ENCODE data around the gene IL18R1. TPM values are rescaled to one million over a fixed set of nuclear protein-coding genes. Genes with fewer than 3 reads are reported as not detected.

The IL18R1 gene
- total RNA-seq, 1 donor from 2014 or later = 2.4 TPM

DNA sequence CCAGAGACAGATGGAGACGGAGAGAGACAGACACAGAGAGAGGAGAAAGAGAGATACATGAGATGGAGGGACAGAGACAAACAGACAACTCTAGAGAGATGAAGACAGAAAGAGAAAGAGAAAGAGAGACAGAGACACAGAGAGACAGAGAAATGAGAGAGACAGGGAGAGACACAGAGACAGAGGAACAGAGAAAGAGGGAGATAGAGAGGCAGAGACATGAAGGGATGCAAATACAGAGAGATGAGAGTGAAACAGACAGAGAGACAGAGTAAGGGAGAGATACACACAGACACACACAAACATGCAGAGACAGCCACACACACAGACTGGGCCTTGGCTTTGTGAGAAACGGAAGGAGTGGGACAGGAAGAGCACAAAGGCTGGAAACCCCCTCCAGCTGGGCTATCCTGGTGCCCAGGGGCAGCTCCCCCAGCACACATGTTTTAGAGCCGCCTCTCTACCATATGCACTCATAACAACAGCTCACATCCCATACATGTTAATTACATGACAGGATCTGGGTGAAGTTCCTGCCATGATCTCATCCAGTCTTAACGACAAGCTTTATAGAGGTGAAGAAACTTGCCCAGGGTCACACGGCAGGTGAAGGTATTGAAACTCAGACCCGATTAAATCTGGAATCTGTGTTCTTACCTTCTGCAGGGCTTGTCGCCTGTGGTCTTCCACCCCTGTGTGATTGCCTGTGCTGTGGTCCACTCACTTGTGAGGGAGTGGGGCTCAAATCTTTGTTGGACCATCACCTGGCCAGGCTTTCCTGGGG lies 32.4 kb downstream of the IL18R1 start:
- peaks cover 8% of the 10 kb centered on the region for H3K9me3 Mint-ChIP-seq (ENCODE audit: unreplicated experiment)

DNA sequence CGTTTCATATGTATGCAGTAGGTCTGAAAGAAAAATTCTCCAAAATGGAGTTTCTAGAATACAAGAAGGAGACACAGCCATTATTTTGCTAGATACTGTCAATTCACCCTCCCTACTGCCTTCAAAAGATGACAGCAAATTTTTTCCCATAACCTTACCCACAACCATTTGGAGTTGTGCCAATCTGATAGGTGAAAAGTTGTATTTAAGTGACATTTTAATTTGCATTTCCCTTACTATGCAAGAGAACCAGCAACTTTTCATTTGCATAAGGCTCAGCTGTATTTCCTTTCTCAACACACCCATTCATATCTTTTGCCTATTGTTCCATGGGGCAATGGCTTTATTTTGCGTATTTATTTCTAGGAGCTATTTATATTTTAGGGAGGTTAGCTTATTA lies 36.0 kb downstream of the IL18R1 start:
- Histone ChIP-seq H3K4me2 (ENCODE audit: low read length) (no peak overlapping the region), H3K27ac (ENCODE audit: low read depth, low read length) (no peak overlapping the region), H3K9ac (ENCODE audit: low read length) (no peak overlapping the region), H3K9me3 (ENCODE audit: insufficient read depth, low read depth, low read length) (no peaks in the 10 kb centered on the region), H3K36me3 (ENCODE audit: insufficient read depth, low read length) (no peaks in the 10 kb centered on the region), H4K20me1 (ENCODE audit: insufficient read depth, low read length) (no peaks in the 10 kb centered on the region), H2AFZ (ENCODE audit: low read depth, low read length) (no peak overlapping the region), H3K79me2 (ENCODE audit: insufficient read depth, low read length) (no peaks in the 10 kb centered on the region), H3K27me3 (ENCODE audit: insufficient read depth, low read length) (peaks cover 5% of the 10 kb centered on the region), H3K4me1 (ENCODE audit: insufficient read depth, low read length) (no peaks in the 10 kb centered on the region), H3K4me3 (ENCODE audit: insufficient read depth, low read depth, low read length) (no peak overlapping the region)
- TF ChIP-seq EZH2 (IDR thresholded peaks at IDR 0.05; ENCODE audit: insufficient read depth, low read length) = no peak
- TF ChIP-seq, protein P1, sequence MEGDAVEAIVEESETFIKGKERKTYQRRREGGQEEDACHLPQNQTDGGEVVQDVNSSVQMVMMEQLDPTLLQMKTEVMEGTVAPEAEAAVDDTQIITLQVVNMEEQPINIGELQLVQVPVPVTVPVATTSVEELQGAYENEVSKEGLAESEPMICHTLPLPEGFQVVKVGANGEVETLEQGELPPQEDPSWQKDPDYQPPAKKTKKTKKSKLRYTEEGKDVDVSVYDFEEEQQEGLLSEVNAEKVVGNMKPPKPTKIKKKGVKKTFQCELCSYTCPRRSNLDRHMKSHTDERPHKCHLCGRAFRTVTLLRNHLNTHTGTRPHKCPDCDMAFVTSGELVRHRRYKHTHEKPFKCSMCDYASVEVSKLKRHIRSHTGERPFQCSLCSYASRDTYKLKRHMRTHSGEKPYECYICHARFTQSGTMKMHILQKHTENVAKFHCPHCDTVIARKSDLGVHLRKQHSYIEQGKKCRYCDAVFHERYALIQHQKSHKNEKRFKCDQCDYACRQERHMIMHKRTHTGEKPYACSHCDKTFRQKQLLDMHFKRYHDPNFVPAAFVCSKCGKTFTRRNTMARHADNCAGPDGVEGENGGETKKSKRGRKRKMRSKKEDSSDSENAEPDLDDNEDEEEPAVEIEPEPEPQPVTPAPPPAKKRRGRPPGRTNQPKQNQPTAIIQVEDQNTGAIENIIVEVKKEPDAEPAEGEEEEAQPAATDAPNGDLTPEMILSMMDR (IDR thresholded peaks at IDR 0.05; ENCODE audit: insufficient read depth, low read depth, low read length) = no peak
- Mint-ChIP-seq H3K27ac (ENCODE audit: unreplicated experiment) (no peak overlapping the region), H3K36me3 (ENCODE audit: low read depth, unreplicated experiment) (peaks cover 3% of the 10 kb centered on the region), H3K4me1 (ENCODE audit: low read depth, unreplicated experiment) (peaks cover 3% of the 10 kb centered on the region), H3K9me3 (ENCODE audit: unreplicated experiment) (no peaks in the 10 kb centered on the region), H3K27me3 (ENCODE audit: low read depth, unreplicated experiment) (peaks cover 3% of the 10 kb centered on the region), H3K4me3 (ENCODE audit: unreplicated experiment) (no peak overlapping the region)
- DNase-seq (ENCODE audit: low read depth) (no peak), FAIRE-seq (no peak)

More for the DNA sequence above, 32.4 kb downstream of the IL18R1 start:
- Mint-ChIP-seq H3K4me1 (ENCODE audit: low read depth, unreplicated experiment) (peaks cover 5% of the 10 kb centered on the region), H3K36me3 (ENCODE audit: low read depth, unreplicated experiment) (peaks cover 5% of the 10 kb centered on the region), H3K4me3 (ENCODE audit: unreplicated experiment) (peak overlapping the region; percentile 11), H3K27ac (ENCODE audit: unreplicated experiment) (no peak overlapping the region), H3K27me3 (ENCODE audit: low read depth, unreplicated experiment) (peaks cover 3% of the 10 kb centered on the region)
- no peak overlapping the region for H3K4me3 ChIP-seq (ENCODE audit: insufficient read depth, low read depth, low read length)
- no peak for TF ChIP-seq EZH2 (IDR thresholded peaks at IDR 0.05; ENCODE audit: insufficient read depth, low read length)
- TF ChIP-seq, protein P1 (IDR thresholded peaks at IDR 0.05; ENCODE audit: insufficient read depth, low read depth, low read length) = no peak
- H3K4me1 ChIP-seq (ENCODE audit: insufficient read depth, low read length) = no peaks in the 10 kb centered on the region
- no peak overlapping the region for H3K4me2 ChIP-seq (ENCODE audit: low read length)
- H3K79me2 ChIP-seq (ENCODE audit: insufficient read depth, low read length) = no peaks in the 10 kb centered on the region
- H3K27me3 ChIP-seq (ENCODE audit: insufficient read depth, low read length) = no peaks in the 10 kb centered on the region
- H3K9me3 ChIP-seq (ENCODE audit: insufficient read depth, low read depth, low read length) = no peaks in the 10 kb centered on the region
- no peak overlapping the region for H3K27ac ChIP-seq (ENCODE audit: low read depth, low read length)
- no peak overlapping the region for H2AFZ ChIP-seq (ENCODE audit: low read depth, low read length)
- H3K9ac ChIP-seq (ENCODE audit: low read length) = no peak overlapping the region
- DNase-seq (ENCODE audit: low read depth) (no peak), FAIRE-seq (no peak)
- H3K36me3 ChIP-seq (ENCODE audit: insufficient read depth, low read length) = no peaks in the 10 kb centered on the region
- H4K20me1 ChIP-seq (ENCODE audit: insufficient read depth, low read length) = no peaks in the 10 kb centered on the region

DNA sequence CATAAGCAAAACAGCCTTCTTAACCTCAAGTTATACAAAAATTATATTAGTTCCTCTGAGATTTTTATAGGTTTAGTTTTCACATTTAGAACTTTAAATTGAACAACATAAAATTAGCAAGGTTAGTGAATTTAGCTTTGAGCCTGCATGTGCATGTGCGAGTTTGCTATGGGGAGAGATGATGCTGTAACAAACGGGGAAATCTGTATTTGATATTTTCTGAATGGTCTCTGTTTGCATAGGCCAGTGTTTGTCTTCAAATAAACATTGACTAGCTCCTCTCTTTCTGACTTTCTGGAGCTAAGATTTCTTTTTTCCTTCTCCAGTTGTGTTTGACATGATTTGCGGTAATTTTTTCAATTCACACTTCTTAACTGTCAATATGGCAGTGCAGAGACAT lies 36.5 kb downstream of the IL18R1 start:
- no peak overlapping the region for H3K4me3 ChIP-seq (ENCODE audit: insufficient read depth, low read depth, low read length)
- no peak overlapping the region for H3K4me2 ChIP-seq (ENCODE audit: low read length)
- H3K36me3 Mint-ChIP-seq (ENCODE audit: low read depth, unreplicated experiment) = peaks cover under 1% of the 10 kb centered on the region
- FAIRE-seq (no peak), DNase-seq (ENCODE audit: low read depth) (no peak)
- no peak overlapping the region for H3K9ac ChIP-seq (ENCODE audit: low read length)
- no peaks in the 10 kb centered on the region for H3K9me3 ChIP-seq (ENCODE audit: insufficient read depth, low read depth, low read length)
- no peaks in the 10 kb centered on the region for H4K20me1 ChIP-seq (ENCODE audit: insufficient read depth, low read length)
- H3K4me1 ChIP-seq (ENCODE audit: insufficient read depth, low read length) = no peaks in the 10 kb centered on the region
- no peaks in the 10 kb centered on the region for H3K9me3 Mint-ChIP-seq (ENCODE audit: unreplicated experiment)
- TF ChIP-seq EZH2 (IDR thresholded peaks at IDR 0.05; ENCODE audit: insufficient read depth, low read length) = no peak
- TF ChIP-seq, protein P1 (IDR thresholded peaks at IDR 0.05; ENCODE audit: insufficient read depth, low read depth, low read length) = no peak
- H3K27me3 ChIP-seq (ENCODE audit: insufficient read depth, low read length) = peaks cover 5% of the 10 kb centered on the region
- H3K4me1 Mint-ChIP-seq (ENCODE audit: low read depth, unreplicated experiment) = peaks cover 3% of the 10 kb centered on the region
- no peak overlapping the region for H3K27ac ChIP-seq (ENCODE audit: low read depth, low read length)
- no peak overlapping the region for H3K4me3 Mint-ChIP-seq (ENCODE audit: unreplicated experiment)
- H3K79me2 ChIP-seq (ENCODE audit: insufficient read depth, low read length) = no peaks in the 10 kb centered on the region
- no peak overlapping the region for H3K27ac Mint-ChIP-seq (ENCODE audit: unreplicated experiment)
- no peaks in the 10 kb centered on the region for H3K36me3 ChIP-seq (ENCODE audit: insufficient read depth, low read length)
- no peak overlapping the region for H2AFZ ChIP-seq (ENCODE audit: low read depth, low read length)
- H3K27me3 Mint-ChIP-seq (ENCODE audit: low read depth, unreplicated experiment) = peaks cover 3% of the 10 kb centered on the region
